ENCODE data around the gene RSU1. TPM values are rescaled to one million over a fixed set of nuclear protein-coding genes. Genes with fewer than 3 reads are reported as not detected.
"Not testable (repeated sequence)": the region's sequence is repeated elsewhere in the genome, so short reads cannot be mapped to it uniquely, and the experiment has no call there.

The RSU1 gene
- total RNA-seq, 1 experiment from 2014 or later: 42.3 TPM

DNA sequence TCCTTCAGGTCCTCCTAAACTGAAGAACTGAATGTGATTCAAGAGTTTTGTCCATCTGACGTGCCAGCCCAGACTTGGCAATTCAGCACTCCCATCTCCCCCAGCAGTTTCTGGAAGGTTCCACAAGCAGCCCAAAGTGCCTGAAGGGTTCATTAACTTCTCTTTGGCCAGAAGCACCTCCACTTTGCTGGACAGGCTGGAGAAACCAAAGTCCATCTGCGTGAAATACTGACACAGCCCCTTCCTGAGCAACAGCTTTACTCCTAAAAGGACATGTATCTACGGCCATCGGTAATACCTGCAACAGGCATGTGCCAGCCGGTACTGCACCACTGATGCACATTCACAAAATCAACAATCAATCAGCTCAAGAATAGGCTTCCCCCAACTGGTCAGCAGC is 48.5 kb downstream of the RSU1 start:
- in situ Hi-C loops (cut with HindIII; ENCODE audit: low pct_unique_long_range_greater_than_20kb, low sequenced_read_pairs): no loop called here
- no peak for DNase-seq (ENCODE audit: low read depth, low spot score)

GRCh38 chr10:16765509-16766375 is 51.5 kb downstream of the RSU1 start:
- DNase-seq (ENCODE audit: low read depth, low spot score): no peak
- in situ Hi-C loops (cut with HindIII; ENCODE audit: low pct_unique_long_range_greater_than_20kb, low sequenced_read_pairs): no loop called here

GRCh38 chr10:16761300-16761699 is 55.9 kb downstream of the RSU1 start:
- in situ Hi-C loops (cut with HindIII; ENCODE audit: low pct_unique_long_range_greater_than_20kb, low sequenced_read_pairs): no loop called here
- no peak for DNase-seq (ENCODE audit: low read depth, low spot score)

- no peak for DNase-seq (ENCODE audit: low read depth, low spot score)
Observed at GRCh38 chr10:16756561-16757221, 60.5 kb downstream of the RSU1 start.

GRCh38 chr10:16754765-16755164 is 62.5 kb downstream of the RSU1 start:
- DNase-seq (ENCODE audit: low read depth, low spot score): no peak
- in situ Hi-C loops (cut with HindIII; ENCODE audit: low pct_unique_long_range_greater_than_20kb, low sequenced_read_pairs): no loop called here

More at GRCh38 chr10:16756561-16757221, 60.5 kb downstream of the RSU1 start:
- in situ Hi-C loops (cut with HindIII; ENCODE audit: low pct_unique_long_range_greater_than_20kb, low sequenced_read_pairs): no loop called here

GRCh38 chr10:16752849-16753248 is 64.4 kb downstream of the RSU1 start:
- in situ Hi-C loops (cut with HindIII; ENCODE audit: low pct_unique_long_range_greater_than_20kb, low sequenced_read_pairs); DNase-seq (ENCODE audit: low read depth, low spot score): not testable (repeated sequence)

DNA sequence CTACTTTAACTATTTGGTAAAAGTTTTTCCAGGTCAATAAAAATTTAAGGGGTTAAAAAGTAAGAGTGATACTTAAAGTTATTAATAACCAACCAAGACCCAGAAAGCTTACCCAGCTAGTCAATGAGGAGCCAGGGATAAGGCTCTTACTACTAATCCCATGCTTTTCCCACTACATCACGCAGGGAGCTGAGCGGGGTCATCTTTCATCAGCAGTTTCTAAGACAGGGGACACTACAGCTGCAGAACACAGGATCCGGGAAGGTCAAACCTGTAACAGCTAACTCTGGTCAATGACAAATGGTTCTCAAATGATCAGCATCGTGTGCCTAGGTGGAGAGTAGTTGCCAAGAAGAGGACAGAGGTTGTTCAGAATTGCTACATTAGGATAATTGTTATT is 65.1 kb downstream of the RSU1 start:
- no peak for DNase-seq (ENCODE audit: low read depth, low spot score)
- in situ Hi-C loops (cut with HindIII; ENCODE audit: low pct_unique_long_range_greater_than_20kb, low sequenced_read_pairs): no loop called here

DNA sequence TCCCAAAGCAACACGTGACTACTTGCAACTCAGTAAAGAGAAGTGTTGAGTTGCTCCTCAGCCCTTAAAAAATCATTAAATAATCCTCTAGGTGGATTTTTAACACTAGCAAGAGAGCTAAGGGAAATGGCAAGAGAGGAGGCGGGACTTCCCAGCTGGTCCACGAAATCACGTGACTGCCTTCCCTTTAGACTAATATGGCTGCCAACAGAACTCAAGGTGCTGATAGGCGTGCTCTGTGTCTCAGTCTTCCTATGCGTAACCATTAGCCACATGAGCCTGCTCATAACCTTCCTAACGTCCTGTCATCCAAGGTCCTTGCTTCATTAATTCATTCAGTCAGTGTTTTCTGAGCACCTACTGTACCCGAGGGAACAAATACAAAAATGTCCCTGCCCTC is 66.0 kb downstream of the RSU1 start:
- in situ Hi-C loops (cut with HindIII; ENCODE audit: low pct_unique_long_range_greater_than_20kb, low sequenced_read_pairs): no loop called here
- no peak for DNase-seq (ENCODE audit: low read depth, low spot score)

GRCh38 chr10:16750461-16750860 is 66.8 kb downstream of the RSU1 start:
- in situ Hi-C loops (cut with HindIII; ENCODE audit: low pct_unique_long_range_greater_than_20kb, low sequenced_read_pairs): no loop called here
- no peak for DNase-seq (ENCODE audit: low read depth, low spot score)

DNA sequence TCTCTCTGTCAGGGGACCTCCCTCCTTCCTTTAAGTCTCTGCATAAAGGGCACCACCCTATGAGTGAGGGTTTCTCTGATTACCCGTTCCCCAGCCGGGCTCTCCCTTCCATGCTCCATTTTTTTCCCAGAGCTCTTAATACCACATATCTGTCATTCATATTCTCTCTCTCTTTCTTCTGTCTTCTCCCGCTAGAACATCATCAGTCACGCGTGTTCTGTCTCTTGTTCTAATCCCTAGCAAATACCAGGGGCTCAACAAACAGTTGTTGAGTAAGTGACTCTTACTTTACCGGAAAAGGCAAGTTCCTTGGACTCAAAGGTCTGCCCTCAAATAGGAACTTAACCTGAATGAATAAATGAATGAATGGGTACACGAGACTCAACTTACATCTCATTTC is 68.5 kb downstream of the RSU1 start:
- no peak for DNase-seq (ENCODE audit: low read depth, low spot score)
- in situ Hi-C loops (cut with HindIII; ENCODE audit: low pct_unique_long_range_greater_than_20kb, low sequenced_read_pairs): no loop called here

DNA sequence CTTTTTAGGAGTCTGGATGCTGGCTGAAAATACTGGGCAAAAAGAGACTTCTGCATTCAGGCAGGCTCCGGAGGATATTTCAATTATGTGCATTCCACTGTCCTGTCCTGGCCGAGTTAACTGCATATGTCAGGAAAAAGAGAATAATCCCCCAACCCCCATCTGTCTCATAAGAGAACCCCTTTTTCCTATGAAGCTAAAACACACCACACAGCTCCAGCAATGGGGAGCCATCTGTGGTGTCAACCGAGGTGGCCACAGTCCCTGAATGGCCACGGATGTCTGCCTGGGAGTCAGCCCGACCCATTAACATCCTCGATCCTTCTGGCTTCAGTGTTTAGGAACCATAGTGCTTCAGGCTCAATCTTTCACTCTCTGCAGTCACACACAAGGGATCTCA is 70.4 kb downstream of the RSU1 start:
- no peak for DNase-seq (ENCODE audit: low read depth, low spot score)
- in situ Hi-C loops (cut with HindIII; ENCODE audit: low pct_unique_long_range_greater_than_20kb, low sequenced_read_pairs): no loop called here

GRCh38 chr10:16745061-16745460 is 72.2 kb downstream of the RSU1 start:
- DNase-seq (ENCODE audit: low read depth, low spot score): no peak
- in situ Hi-C loops (cut with HindIII; ENCODE audit: low pct_unique_long_range_greater_than_20kb, low sequenced_read_pairs): no loop called here

DNA sequence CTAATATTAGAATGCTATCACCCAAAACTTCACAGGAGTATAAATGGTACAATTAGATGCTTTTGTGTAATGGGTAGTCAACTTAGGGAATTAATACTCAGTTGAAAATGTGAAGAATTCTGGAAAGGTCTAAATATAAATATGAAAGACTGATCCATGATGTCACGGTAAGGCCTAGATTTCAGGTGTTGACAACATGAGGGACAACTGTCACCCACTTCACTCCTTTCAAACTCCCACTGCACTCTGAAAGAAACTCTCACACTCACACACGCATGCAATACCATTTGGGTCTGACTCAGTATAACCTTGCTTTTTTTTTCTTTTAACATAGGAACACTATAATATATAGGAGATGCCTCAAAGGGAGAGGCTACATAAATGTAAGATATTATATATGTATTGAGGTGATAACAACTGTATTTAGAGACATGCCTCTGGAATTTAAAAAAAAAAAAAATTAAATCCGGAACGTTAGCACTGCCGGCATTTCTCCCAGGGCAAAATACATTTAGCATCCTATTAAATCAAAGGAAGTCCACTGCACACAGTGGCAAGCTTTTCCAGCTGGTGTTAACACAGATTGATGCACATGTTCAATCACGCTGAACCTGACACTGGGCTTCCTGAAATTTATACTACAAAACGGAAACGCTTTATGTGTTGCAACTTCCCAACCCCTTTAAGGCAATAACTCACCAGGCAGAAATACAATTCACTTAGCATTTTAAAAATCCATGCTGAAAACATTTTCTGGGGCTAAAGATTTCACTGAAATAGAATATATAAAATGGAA is 74.9 kb downstream of the RSU1 start:
- DNase-seq (ENCODE audit: low read depth, low spot score): no peak
- in situ Hi-C loops (cut with HindIII; ENCODE audit: low pct_unique_long_range_greater_than_20kb, low sequenced_read_pairs): no loop called here

DNA sequence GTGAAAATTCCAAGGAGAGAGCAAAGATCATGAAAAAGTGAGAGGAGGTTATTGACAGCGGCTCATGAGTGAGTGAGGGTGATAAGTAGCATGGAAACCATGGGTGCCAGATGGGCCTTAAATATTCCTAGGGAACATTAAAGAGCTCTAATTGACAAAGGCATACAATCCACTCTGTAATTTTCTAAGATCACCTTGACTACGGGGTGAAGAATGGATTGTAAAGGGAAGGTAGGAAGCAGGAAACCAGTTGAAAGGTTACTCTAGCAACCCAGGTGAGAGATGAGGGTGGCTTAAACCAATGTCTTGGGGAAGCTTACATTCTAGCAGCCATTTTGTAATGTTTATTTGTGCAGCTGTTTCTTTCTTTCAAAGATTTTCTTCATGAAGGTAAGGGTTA is 75.7 kb downstream of the RSU1 start:
- DNase-seq (ENCODE audit: low read depth, low spot score): no peak
- in situ Hi-C loops (cut with HindIII; ENCODE audit: low pct_unique_long_range_greater_than_20kb, low sequenced_read_pairs): no loop called here

GRCh38 chr10:16737420-16737819 is 79.8 kb downstream of the RSU1 start:
- in situ Hi-C loops (cut with HindIII; ENCODE audit: low pct_unique_long_range_greater_than_20kb, low sequenced_read_pairs): no loop called here
- DNase-seq (ENCODE audit: low read depth, low spot score): no peak

DNA sequence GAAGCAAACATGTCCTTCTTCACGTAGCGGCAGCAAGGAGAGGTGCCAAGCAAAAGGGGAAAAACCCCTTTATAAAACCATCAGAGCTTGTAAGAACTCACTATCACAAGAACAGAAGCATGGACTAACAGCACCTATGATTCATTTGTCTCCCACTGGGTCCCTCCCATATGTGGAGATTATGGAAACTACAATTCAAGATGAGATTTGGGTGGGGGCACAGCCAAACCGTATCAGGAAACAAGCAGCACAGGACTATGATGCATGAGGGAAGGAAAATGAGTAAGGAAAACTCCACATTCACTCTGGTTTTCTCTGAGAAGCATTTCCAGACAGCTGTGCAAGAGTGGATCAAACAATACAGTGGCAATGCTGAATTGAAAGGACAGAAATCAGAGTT is 81.6 kb downstream of the RSU1 start:
- DNase-seq (ENCODE audit: low read depth, low spot score): no peak
- in situ Hi-C loops (cut with HindIII; ENCODE audit: low pct_unique_long_range_greater_than_20kb, low sequenced_read_pairs): no loop called here

- in situ Hi-C loops (cut with HindIII; ENCODE audit: low pct_unique_long_range_greater_than_20kb, low sequenced_read_pairs): no loop called here
- DNase-seq (ENCODE audit: low read depth, low spot score): no peak
Observed at GRCh38 chr10:16732376-16732775, 84.8 kb downstream of the RSU1 start.

DNA sequence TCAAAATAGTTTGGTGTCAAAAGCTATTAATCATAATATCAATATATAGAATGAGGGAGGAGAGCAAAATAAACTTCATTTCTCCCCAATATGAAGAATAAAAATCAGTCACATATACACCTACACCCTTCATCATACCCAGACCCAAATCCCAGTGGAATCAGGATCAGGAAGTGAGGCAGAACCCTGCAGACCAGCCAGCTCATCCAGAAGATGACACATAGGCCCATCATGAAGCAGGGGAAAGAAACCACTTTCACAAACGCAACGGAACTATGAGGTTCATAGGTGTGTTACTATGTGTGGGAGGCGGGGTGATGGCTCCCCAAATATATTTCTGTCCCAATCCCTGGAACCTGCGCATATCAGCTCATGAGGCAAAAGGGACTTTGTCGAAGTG is 89.0 kb downstream of the RSU1 start:
- no peak for DNase-seq (ENCODE audit: low read depth, low spot score)
- in situ Hi-C loops (cut with HindIII; ENCODE audit: low pct_unique_long_range_greater_than_20kb, low sequenced_read_pairs): no loop called here

All from SK-MEL-5 (cell line).